HCEC 1CT (cell line): ENCODE results near the gene ANKRD13A.
"Not testable (repeated sequence)": the region's sequence is repeated elsewhere in the genome, so short reads cannot be mapped to it uniquely, and the experiment has no call there.

Source experiments
- DNase-seq: peaks from one replicate; pipeline ENCODE4 v3.0.0-alpha.2; 2017

The ANKRD13A gene

GRCh38 chr12:110008681-110009398 lies 9.6 kb downstream of the ANKRD13A start:
- not testable (repeated sequence) for DNase-seq

- DNase-seq = no peak
Observed at GRCh38 chr12:110010853-110011723, 11.9 kb downstream of the ANKRD13A start.

- no peak for DNase-seq
Observed at GRCh38 chr12:110012137-110012536, 12.9 kb downstream of the ANKRD13A start.

GRCh38 chr12:110012659-110013058 lies 13.4 kb downstream of the ANKRD13A start:
- DNase-seq = no peak

- DNase-seq = no peak
Observed at GRCh38 chr12:110015132-110015531, 15.9 kb downstream of the ANKRD13A start.

GRCh38 chr12:110020956-110021355 lies 21.7 kb downstream of the ANKRD13A start:
- no peak for DNase-seq

- peak; percentile 57 for DNase-seq
Observed at GRCh38 chr12:110023059-110023980, 24.1 kb downstream of the ANKRD13A start.

- DNase-seq = no peak
Observed at GRCh38 chr12:110024051-110024450, 24.8 kb downstream of the ANKRD13A start.

GRCh38 chr12:110028323-110028722 lies 29.1 kb downstream of the ANKRD13A start:
- DNase-seq = no peak

GRCh38 chr12:110029290-110029815 lies 30.1 kb downstream of the ANKRD13A start:
- DNase-seq = no peak

- no peak for DNase-seq
Observed at GRCh38 chr12:110033888-110034287, 34.7 kb downstream of the ANKRD13A start.

GRCh38 chr12:110035534-110036104 lies 36.4 kb downstream of the ANKRD13A start:
- DNase-seq = no peak

GRCh38 chr12:110037315-110037714 lies 38.1 kb downstream of the ANKRD13A start:
- DNase-seq = no peak

- DNase-seq = no peak
Observed at GRCh38 chr12:110038741-110039084, 39.5 kb downstream of the ANKRD13A start.

- DNase-seq = peak; percentile 95
Observed at GRCh38 chr12:110039085-110039807, 40.0 kb downstream of the ANKRD13A start.

GRCh38 chr12:110042264-110042663 lies 43.0 kb downstream of the ANKRD13A start:
- no peak for DNase-seq

- no peak for DNase-seq
Observed at GRCh38 chr12:110046451-110047187, 47.4 kb downstream of the ANKRD13A start.

GRCh38 chr12:110047297-110047940 lies 48.2 kb downstream of the ANKRD13A start:
- no peak for DNase-seq

GRCh38 chr12:110048242-110049027 lies 49.2 kb downstream of the ANKRD13A start, which contains the start of gene C12orf76:
Gene C12orf76 (minus strand): TSS chr12:110048522. CDS start chr12:110048495, 27 bp downstream.
- peak; percentile 98 for DNase-seq
